CD14-positive monocyte (primary cell): ENCODE data around the gene DYNC1H1. TPM values are rescaled to one million over a fixed set of nuclear protein-coding genes. Genes with fewer than 3 reads are reported as not detected.

ENCODE experiments used
- DNase-seq, 3 donors: peaks; one replicate each; pipeline ENCODE4 v3.0.0-alpha.2; 2011 to 2022
- H2AFZ ChIP-seq: 2 replicates; pipeline ENCODE4 v1.6.0; 2012; ENCODE audit warnings: mild to moderate bottlenecking, low read depth, low read length, inconsistent platforms; ENCODE audit not compliant: insufficient read depth, poor library complexity, severe bottlenecking
- H3K27ac ChIP-seq, 2 donors: 1 replicate in 1 of 2; 2 replicates in 1 of 2; pipeline ENCODE4 v1.5.1; 2012 to 2013; ENCODE audit warnings: low read length in 2 of 2, control low read depth in 1 of 2, inconsistent platforms in 1 of 2, low read depth in 1 of 2, mild to moderate bottlenecking in 1 of 2
- H3K27me3 ChIP-seq, 2 donors: one replicate each; pipeline versions ENCODE4 v1.6.0 to v1.6.1; 2011 to 2013; ENCODE audit warnings: low read length in 2 of 2; ENCODE audit not compliant: control insufficient read depth in 2 of 2, insufficient read depth in 2 of 2
- H3K36me3 ChIP-seq, 2 donors: replicated peaks in 1 of 2; 1 replicate in 1 of 2; 2 replicates in 1 of 2; pipeline versions ENCODE4 v1.5.1 to v1.6.1; 2012 to 2013; ENCODE audit warnings: low read length in 2 of 2, control low read depth in 1 of 2, inconsistent platforms in 1 of 2, mild to moderate bottlenecking in 1 of 2; ENCODE audit not compliant: insufficient read depth in 2 of 2, control insufficient read depth in 1 of 2
- H3K4me1 ChIP-seq, 2 donors: 1 replicate in 1 of 2; 2 replicates in 1 of 2; pipeline versions ENCODE4 v1.5.1 to v1.6.1; 2012 to 2013; ENCODE audit warnings: low read length in 2 of 2, control low read depth in 1 of 2, inconsistent platforms in 1 of 2, mild to moderate bottlenecking in 1 of 2, moderate library complexity in 1 of 2; ENCODE audit not compliant: insufficient read depth in 2 of 2, control insufficient read depth in 1 of 2
- H3K4me2 ChIP-seq: replicated peaks from 2 replicates; pipeline ENCODE3; 2012; ENCODE audit warnings: low read length, moderate library complexity, mild to moderate bottlenecking; ENCODE audit not compliant: poor library complexity, severe bottlenecking; ENCODE audit errors: extremely low read depth
- H3K4me3 ChIP-seq, 3 experiments: fragments of 200-600 bp in 1 of 3; sonication (generic) in 1 of 3; replicated peaks in 1 of 3; 1 replicate in 2 of 3; 2 replicates in 1 of 3; pipeline ENCODE4 v1.5.1; 2011 to 2013; ENCODE audit warnings: low read length in 3 of 3, mild to moderate bottlenecking in 3 of 3, control low read depth in 2 of 3, low read depth in 2 of 3, inconsistent platforms in 1 of 3, moderate library complexity in 1 of 3
- H3K79me2 ChIP-seq: 2 replicates; pipeline ENCODE4 v1.6.0; 2012; ENCODE audit warnings: mild to moderate bottlenecking, control low read depth, inconsistent platforms, low read length, moderate library complexity; ENCODE audit not compliant: insufficient read depth
- H3K9ac ChIP-seq: 2 replicates; pipeline ENCODE4 v1.6.0; 2017; ENCODE audit warnings: low read length, mild to moderate bottlenecking; ENCODE audit not compliant: insufficient read depth, poor library complexity, severe bottlenecking
- H3K9me3 ChIP-seq, 2 donors: replicated peaks in 1 of 2; 1 replicate in 1 of 2; 2 replicates in 1 of 2; pipeline versions ENCODE4 v1.5.1 to v1.6.1; 2012 to 2013; ENCODE audit warnings: low read length in 2 of 2, control low read depth in 1 of 2; ENCODE audit not compliant: control insufficient read depth in 1 of 2, insufficient read depth in 1 of 2
- H4K20me1 ChIP-seq: 2 replicates; pipeline ENCODE4 v1.6.0; 2012; ENCODE audit warnings: mild to moderate bottlenecking, low read length, control low read depth, moderate library complexity; ENCODE audit not compliant: insufficient read depth
- H3K27ac Mint-ChIP-seq, 7 donors: one replicate each; pipeline ENCODE4 v1.8.0; 2020; ENCODE audit warnings: mild to moderate bottlenecking in 7 of 7, mixed read lengths in 7 of 7, moderate library complexity in 6 of 7, inconsistent platforms in 2 of 7
- H3K27me3 Mint-ChIP-seq, 3 donors: one replicate each; pipeline ENCODE4 v1.8.0; 2021 to 2022; ENCODE audit warnings: low read depth in 3 of 3, mild to moderate bottlenecking in 3 of 3, mixed read lengths in 3 of 3, moderate library complexity in 3 of 3, inconsistent platforms in 1 of 3
- H3K36me3 Mint-ChIP-seq, 2 donors: one replicate each; pipeline ENCODE4 v1.8.0; 2020; ENCODE audit warnings: mixed read lengths in 2 of 2, inconsistent platforms in 1 of 2, mild to moderate bottlenecking in 1 of 2
- H3K4me1 Mint-ChIP-seq: one replicate; pipeline ENCODE4 v1.8.0; 2020; ENCODE audit warnings: mild to moderate bottlenecking, mixed read lengths
- H3K4me3 Mint-ChIP-seq, 2 donors: one replicate each; pipeline ENCODE4 v1.8.0; 2020; ENCODE audit warnings: mild to moderate bottlenecking in 2 of 2, mixed read lengths in 2 of 2, moderate library complexity in 1 of 2
- H3K9me3 Mint-ChIP-seq, 7 donors: one replicate each; pipeline ENCODE4 v1.8.0; 2020 to 2022; ENCODE audit warnings: mixed read lengths in 7 of 7, mild to moderate bottlenecking in 6 of 7, moderate library complexity in 6 of 7, inconsistent platforms in 2 of 7
- CTCF ChIP-seq: fragments of 200-600 bp; IDR thresholded peaks from one replicate; pipeline ENCODE4 v1.8.0; 2022; ENCODE audit warnings: antibody characterized with exemption, mild to moderate bottlenecking
- WGBS: methylation state at CpG from one replicate; pipeline ENCODE4 v1.1.5; 2013; ENCODE audit warnings: missing lambda C conversion rate; ENCODE audit not compliant: insufficient coverage; 5-methylcytosine and 5-hydroxymethylcytosine counted together
- intact Hi-C, 2 donors: fragments of 100-400 bp; cut with micrococcal nuclease; formaldehyde crosslinking; loops; one replicate each; pipeline versions ENCODE4 v1.15.0 to v1.15.1; 2023
- polyA plus RNA-seq, 3 donors: library from polyadenylated mRNA; depleted of rRNA in 1 of 3; unstranded in 2 of 3; stranded (reverse) in 1 of 3; fragments of 300-500 nt in 2 of 3; fragments of >200 nt in 1 of 3; fragmentation: Illumina TruSeq in 2 of 3; gene quantifications; 1 replicate in 2 of 3; 2 replicates in 1 of 3; pipeline ENCODE4 v1.2.3, GENCODE V29; 2012 to 2021

The DYNC1H1 gene
- polyA plus RNA-seq, 3 donors = 14.7 to 87.3 (median 23.6) TPM

GRCh38 chr14:101917413-101918017 is 46.9 kb upstream of the DYNC1H1 start:
- no peaks in the 10 kb centered on the region for H3K79me2 ChIP-seq
- 95% methylated on average over 17 of the region's 17 CpGs for WGBS

More at GRCh38 chr14:101917413-101918017, 46.9 kb upstream of the DYNC1H1 start:
- Histone ChIP-seq H3K9me3 (no peaks in the 10 kb centered on the region), H3K27ac (no peak overlapping the region), H3K36me3 (peaks cover 57 to 90% of the 10 kb centered on the region in 2 donors), H3K27me3 (no peaks in the 10 kb centered on the region), H3K4me1 (no peaks in the 10 kb centered on the region), H4K20me1 (peaks cover 4% of the 10 kb centered on the region), H3K4me3 (no peak overlapping the region), H3K4me2 (no peak overlapping the region), H3K9ac (no peak overlapping the region), H2AFZ (no peak overlapping the region)
- intact Hi-C loops = no loop called here
- no peak for DNase-seq
- Mint-ChIP-seq H3K4me3 (no peak overlapping the region), H3K9me3 (peaks cover 0 to 4% (median 0%) of the 10 kb centered on the region in 7 donors), H3K27ac (peak overlapping the region in 3 of 7 donors; percentile 56 to 78 (median 72)), H3K4me1 (no peaks in the 10 kb centered on the region), H3K36me3 (peaks cover 61 to 81% of the 10 kb centered on the region in 2 donors), H3K27me3 (peaks cover 0 to 2% (median 0%) of the 10 kb centered on the region in 3 donors)
- TF ChIP-seq CTCF = no peak
